ENCODE results near the gene COX7A2L. TPM values are rescaled to one million over a fixed set of nuclear protein-coding genes. Genes with fewer than 3 reads are reported as not detected.

COX7A2L gene
- total and polyA plus RNA-seq, 2 of the 8 experiments (the other 6 are each of a cell fraction or from before 2014, with no cell fraction given) = 85.6 to 114 TPM

DNA sequence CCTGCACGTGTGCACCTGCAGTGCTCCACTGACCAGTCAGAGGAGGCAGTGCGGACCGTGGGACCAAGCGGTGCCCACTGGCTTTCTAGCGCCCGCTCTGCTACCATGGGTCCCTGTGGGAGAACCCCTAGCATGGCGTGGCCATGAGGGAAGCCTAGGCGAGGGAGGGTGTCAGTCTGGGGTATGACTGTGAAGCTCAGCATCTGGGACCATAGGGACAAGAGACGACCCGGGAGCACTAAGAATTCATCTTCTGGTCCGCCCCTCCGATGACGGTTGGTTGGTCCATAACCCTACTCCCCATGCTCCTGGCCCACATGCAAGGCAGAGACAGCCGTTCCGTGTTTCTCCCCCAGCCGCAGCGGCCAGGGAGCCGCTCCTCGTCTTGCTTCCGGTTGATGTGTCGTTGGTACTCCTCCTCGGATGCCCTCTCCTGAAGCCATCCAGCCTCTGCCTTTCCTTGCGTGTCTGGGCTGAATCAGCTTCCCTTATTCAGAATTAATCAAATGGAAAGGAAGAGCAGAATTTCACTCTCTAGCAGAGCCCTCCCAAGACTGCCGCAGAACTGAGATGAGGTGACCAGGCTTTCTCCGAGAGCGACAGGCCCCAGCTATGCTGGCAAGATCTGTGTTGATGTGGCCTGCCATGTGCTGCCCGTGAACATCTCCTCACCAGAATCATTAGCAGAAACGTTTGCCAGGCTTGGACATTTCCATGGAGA, 23.0 kb downstream of the COX7A2L start:
- H2BK20ac ChIP-seq (ENCODE audit: low read length) = no peak overlapping the region
- 0 out of 4 replicates have a peak, but pooled peaks cover 0 to 2% of the 10 kb centered on the region in 2 experiments for H3K79me2 ChIP-seq (ENCODE audit: control insufficient read depth in 1 of 2, insufficient read depth in 2 of 2, low read length in 2 of 2)
- no peak for FAIRE-seq
- peaks cover 15% of the 10 kb centered on the region for H3K79me1 ChIP-seq (ENCODE audit: low read depth, low read length)
- no peak overlapping the region for H2BK15ac ChIP-seq (ENCODE audit: low read length)
- peaks cover 0 to 6% (median 4%) of the 10 kb centered on the region in 4 experiments; a peak in 5 of 8 replicates for H3K36me3 ChIP-seq (ENCODE audit: control insufficient read depth in 2 of 4, insufficient read depth in 4 of 4, low read length in 3 of 4)
- peaks cover 0 to 4% (median 0%) of the 10 kb centered on the region in 4 experiments; a peak in 2 of 7 replicates for H3K4me1 ChIP-seq (replicated peaks in 1 of 4; ENCODE audit: control insufficient read depth in 3 of 4, insufficient read depth in 4 of 4, low read length in 3 of 4)
- H3K9ac ChIP-seq (replicated peaks in 1 of 4; ENCODE audit: extremely low read depth in 1 of 4, low read depth in 3 of 4, low read length in 3 of 4) = no peak overlapping the region
- WGBS, 2 experiments (ENCODE audit: extremely low coverage in 1 of 2, insufficient coverage in 1 of 2, insufficient read length in 1 of 2, insufficient replicate concordance in 2 of 2, low coverage in 1 of 2, low lambda C conversion rate in 2 of 2, missing lambda C conversion rate in 1 of 2) = 90% methylated on average over 28 of the region's 28 CpGs; no CpG with 5 or more reads in 1 of the 2 experiments
- H3K23ac ChIP-seq (ENCODE audit: insufficient read length) = no peak overlapping the region
- no peak overlapping the region for H4K5ac ChIP-seq (ENCODE audit: insufficient read length, low read depth, low read length)
- H4K8ac ChIP-seq (ENCODE audit: extremely low read depth, insufficient read depth, low read length) = peak overlapping the region; percentile 20; the same call in 1 of the 2 replicates
- no peak overlapping the region for H2AFZ ChIP-seq (ENCODE audit: low read length)
- no peak overlapping the region for H2AK5ac ChIP-seq (ENCODE audit: low read depth, low read length)
- H3K14ac ChIP-seq (ENCODE audit: insufficient read length) = no peak overlapping the region
- no peak overlapping the region for H2BK120ac ChIP-seq (replicated peaks; ENCODE audit: low read depth, low read length)
- no peak overlapping the region for H3K4ac ChIP-seq (replicated peaks; ENCODE audit: insufficient read length, low read depth, low read length)
- no peak overlapping the region for H3K27ac ChIP-seq (ENCODE audit: low read depth, low read length)
- no peak overlapping the region for H2BK12ac ChIP-seq (ENCODE audit: low read depth, low read length)
- H4K91ac ChIP-seq (replicated peaks; ENCODE audit: insufficient read length, low read length) = no peak overlapping the region
- CTCF ChIA-PET (ENCODE audit: partially characterized antibody) = interaction anchor here (1.0 to 2.0 kb wide), 4 partner anchors 9 to 502 kb away, joined by 3 to 8 read pairs (median 5); no protein-coding TSS in a partner anchor
- no peaks in the 10 kb centered on the region for H3K23me2 ChIP-seq (ENCODE audit: low read depth, low read length)
- no peak overlapping the region for H3K4me3 ChIP-seq (ENCODE audit: extremely low read depth in 1 of 4, insufficient read depth in 2 of 4, low read depth in 3 of 4, low read length in 4 of 4)
- H3K27me3 ChIP-seq (replicated peaks in 1 of 4; ENCODE audit: control insufficient read depth in 3 of 4, extremely low read depth in 1 of 4, insufficient read depth in 3 of 4, low read length in 3 of 4) = no peaks in the 10 kb centered on the region
- no peak for DNase-seq (ENCODE audit: low read depth in 1 of 2, low spot score in 2 of 2)
- H3K9me3 ChIP-seq (ENCODE audit: insufficient read depth in 2 of 2, low read depth in 1 of 2, low read length in 1 of 2) = no peaks in the 10 kb centered on the region
- H3K56ac ChIP-seq (replicated peaks; ENCODE audit: insufficient read length, low read depth, low read length) = no peak overlapping the region
- POLR2A ChIA-PET (ENCODE audit: partially characterized antibody) = no interaction called here
- H4K20me1 ChIP-seq (replicated peaks in 1 of 2; ENCODE audit: control insufficient read depth in 1 of 2, insufficient read depth in 2 of 2, low read length in 2 of 2) = peaks cover 2 to 5% of the 10 kb centered on the region in 2 experiments
- H3K4me2 ChIP-seq (ENCODE audit: insufficient read depth in 1 of 2, low read depth in 2 of 2, low read length in 2 of 2) = no peak overlapping the region
- H2BK5ac ChIP-seq (ENCODE audit: low read depth, low read length) = no peak overlapping the region
- no peak overlapping the region for H3K18ac ChIP-seq (ENCODE audit: extremely low read depth, low read length)
- TF ChIP-seq POLR2A (IDR thresholded peaks at IDR 0.05; ENCODE audit: control extremely low read depth in 1 of 2, low read depth in 2 of 2, low read length in 2 of 2) = 0 out of 3 replicates have a peak, but pooled peaks of 1 of the 2 experiments have one; percentile 5

All from H1 (cell line).